OCI-LY1 (cell line): ENCODE measurements around the gene COL21A1.

ENCODE experiments used
- H2AFZ ChIP-seq: fragments of 200-600 bp; sonication (generic), shearing (Covaris generic); 2 replicates; pipeline ENCODE4 v1.6.0; 2014; ENCODE audit warnings: antibody characterized with exemption, mild to moderate bottlenecking, low read length
- H3F3A ChIP-seq: fragments of 200-600 bp; sonication (generic), shearing (Covaris generic); 2 replicates; pipeline ENCODE4 v1.6.0; 2014; ENCODE audit warnings: mild to moderate bottlenecking, antibody characterized with exemption, low read length, moderate library complexity; ENCODE audit not compliant: insufficient read depth
- H3K27ac ChIP-seq: fragments of 200-600 bp; sonication (generic); 2 replicates; pipeline ENCODE4 v1.5.1; 2014; ENCODE audit warnings: low read length, mixed run types, mild to moderate bottlenecking, low read depth; ENCODE audit not compliant: poor library complexity, severe bottlenecking
- H3K27me3 ChIP-seq: fragments of 200-600 bp; sonication (generic); 2 replicates; pipeline ENCODE4 v1.6.0; 2014; ENCODE audit warnings: antibody characterized with exemption, mild to moderate bottlenecking, low read length, moderate library complexity; ENCODE audit not compliant: insufficient read depth
- H3K36me3 ChIP-seq: fragments of 200-600 bp; sonication (generic); 2 replicates; pipeline ENCODE4 v1.6.1; 2014; ENCODE audit warnings: mild to moderate bottlenecking, antibody characterized with exemption, low read length, moderate library complexity, mixed read lengths; ENCODE audit not compliant: insufficient read depth
- H3K4me1 ChIP-seq: fragments of 200-600 bp; sonication (generic); 2 replicates; pipeline ENCODE4 v1.5.1; 2014; ENCODE audit warnings: mild to moderate bottlenecking, low read length, moderate library complexity; ENCODE audit not compliant: insufficient read depth, severe bottlenecking
- H3K4me2 ChIP-seq: fragments of 200-600 bp; sonication (generic), shearing (Covaris generic); 2 replicates; pipeline ENCODE4 v1.6.1; 2014; ENCODE audit warnings: low read length
- H3K4me3 ChIP-seq: fragments of 200-600 bp; sonication (generic); 2 replicates; pipeline ENCODE4 v1.5.1; 2014; ENCODE audit warnings: low read length, low read depth, mild to moderate bottlenecking, mixed read lengths; ENCODE audit not compliant: poor library complexity, severe bottlenecking
- H3K79me2 ChIP-seq: fragments of 200-600 bp; shearing (Covaris generic); 2 replicates; pipeline ENCODE4 v1.6.1; 2016; ENCODE audit warnings: mixed run types, low read length, mixed read lengths; ENCODE audit not compliant: insufficient read depth
- H3K9ac ChIP-seq: fragments of 200-600 bp; sonication (generic), shearing (Covaris generic); 2 replicates; pipeline ENCODE4 v1.6.1; 2014; ENCODE audit warnings: mild to moderate bottlenecking, low read length, mixed read lengths
- H3K9me2 ChIP-seq: fragments of 200-600 bp; sonication (generic), shearing (Covaris generic); 2 replicates; pipeline ENCODE4 v1.6.1; 2014; ENCODE audit warnings: low read depth, mild to moderate bottlenecking, low read length, mixed read lengths
- H3K9me3 ChIP-seq: fragments of 200-600 bp; shearing (Covaris generic); 2 replicates; pipeline ENCODE4 v1.6.1; 2014; ENCODE audit warnings: low read length, mixed read lengths
- H4K20me1 ChIP-seq: fragments of 200-600 bp; sonication (generic), shearing (Covaris generic); 2 replicates; pipeline ENCODE4 v1.6.0; 2016; ENCODE audit warnings: mild to moderate bottlenecking, low read length; ENCODE audit not compliant: insufficient read depth
- CTCF ChIP-seq: fragments of 200-600 bp; sonication (generic), shearing (Covaris generic); IDR thresholded peaks from 2 replicates; pipeline ENCODE4 v1.5.1; 2017; ENCODE audit warnings: mild to moderate bottlenecking, antibody characterized with exemption, low read length, moderate library complexity, mixed read lengths
- EZH2 ChIP-seq: fragments of 200-600 bp; sonication (generic), shearing (Covaris generic); IDR thresholded peaks from 2 replicates; pipeline ENCODE4 v1.8.0; 2017; ENCODE audit warnings: borderline replicate concordance, mixed run types, mild to moderate bottlenecking, antibody characterized with exemption, low read length, moderate library complexity, mixed read lengths

Gene COL21A1

GRCh38 chr6:56023829-56024228 is 223.6 kb downstream of the COL21A1 start:
- H3K9me2 ChIP-seq, result no peaks in the 10 kb centered on the region
- H3K9me3 ChIP-seq, result no peaks in the 10 kb centered on the region
- no peak overlapping the region for H3K27ac ChIP-seq
- H3K4me3 ChIP-seq, result no peak overlapping the region
- TF ChIP-seq EZH2 (no peak), CTCF (no peak)
- no peaks in the 10 kb centered on the region for H3K36me3 ChIP-seq
- no peaks in the 10 kb centered on the region for H3K27me3 ChIP-seq
- no peaks in the 10 kb centered on the region for H3K4me1 ChIP-seq
- H2AFZ ChIP-seq, result no peak overlapping the region
- H3K4me2 ChIP-seq, result no peak overlapping the region
- no peaks in the 10 kb centered on the region for H3F3A ChIP-seq
- H4K20me1 ChIP-seq, result no peaks in the 10 kb centered on the region
- no peaks in the 10 kb centered on the region for H3K79me2 ChIP-seq
- no peak overlapping the region for H3K9ac ChIP-seq

- H3K27me3 ChIP-seq, result no peaks in the 10 kb centered on the region
- H3F3A ChIP-seq, result no peaks in the 10 kb centered on the region
- H3K27ac ChIP-seq, result no peak overlapping the region
- no peak overlapping the region for H3K4me3 ChIP-seq
- TF ChIP-seq EZH2, result no peak
- TF ChIP-seq CTCF, result no peak
- H3K9me3 ChIP-seq, result no peaks in the 10 kb centered on the region
- no peak overlapping the region for H2AFZ ChIP-seq
- H3K36me3 ChIP-seq, result no peaks in the 10 kb centered on the region
- H3K9me2 ChIP-seq, result no peaks in the 10 kb centered on the region
- H3K4me1 ChIP-seq, result no peaks in the 10 kb centered on the region
- no peaks in the 10 kb centered on the region for H4K20me1 ChIP-seq
- no peak overlapping the region for H3K4me2 ChIP-seq
- no peak overlapping the region for H3K9ac ChIP-seq
- no peaks in the 10 kb centered on the region for H3K79me2 ChIP-seq
Observed at GRCh38 chr6:56022678-56023077, 224.7 kb downstream of the COL21A1 start.

- no peaks in the 10 kb centered on the region for H3K79me2 ChIP-seq
- no peaks in the 10 kb centered on the region for H3K4me1 ChIP-seq
- no peak overlapping the region for H3K27ac ChIP-seq
- H3K27me3 ChIP-seq, result no peaks in the 10 kb centered on the region
- H3K9ac ChIP-seq, result no peak overlapping the region
- no peaks in the 10 kb centered on the region for H3K36me3 ChIP-seq
- no peak overlapping the region for H2AFZ ChIP-seq
- H3K9me3 ChIP-seq, result no peaks in the 10 kb centered on the region
- no peaks in the 10 kb centered on the region for H4K20me1 ChIP-seq
- no peak overlapping the region for H3K4me2 ChIP-seq
- no peaks in the 10 kb centered on the region for H3F3A ChIP-seq
- TF ChIP-seq CTCF, result peak; percentile 21; the same call in 1 of the 2 replicates
- no peak for TF ChIP-seq EZH2
- no peaks in the 10 kb centered on the region for H3K9me2 ChIP-seq
- H3K4me3 ChIP-seq, result no peak overlapping the region
Observed at GRCh38 chr6:56021943-56022342, 225.4 kb downstream of the COL21A1 start.
